GM13977 (cell line): ENCODE results near the gene CTIF.

Source experiments
- DNase-seq: peaks from one replicate; pipeline ENCODE4 v3.0.0; 2012; ENCODE audit warnings: low spot score
- CTCF ChIP-seq: IDR thresholded peaks from 2 replicates; pipeline ENCODE4 v1.5.1; 2012; ENCODE audit warnings: mild to moderate bottlenecking, control low read depth; ENCODE audit not compliant: insufficient read depth; ENCODE audit errors: extremely low read depth, missing control alignments
- in situ Hi-C: fragments of 300-500 bp; cut with MboI; formaldehyde crosslinking; loops from one replicate; pipeline ENCODE4 v1.12.0; 2022; ENCODE audit warnings: low sequenced_read_pairs, low pct_unique_long_range_greater_than_20kb, mixed read lengths, inconsistent platforms; ENCODE audit not compliant: unreplicated experiment

The CTIF gene

GRCh38 chr18:48700446-48700845, 161.6 kb downstream of the CTIF start:
- in situ Hi-C loops: no loop called here
- TF ChIP-seq CTCF: no peak
- no peak for DNase-seq

GRCh38 chr18:48702346-48703027, 163.7 kb downstream of the CTIF start:
- in situ Hi-C loops: no loop called here
- TF ChIP-seq CTCF: no peak
- no peak for DNase-seq

GRCh38 chr18:48703028-48703386, 164.2 kb downstream of the CTIF start:
- in situ Hi-C loops: no loop called here
- DNase-seq: no peak
- no peak for TF ChIP-seq CTCF

GRCh38 chr18:48703418-48703817, 164.6 kb downstream of the CTIF start:
- in situ Hi-C loops: no loop called here
- DNase-seq: no peak
- no peak for TF ChIP-seq CTCF

GRCh38 chr18:48705043-48705442, 166.2 kb downstream of the CTIF start:
- DNase-seq: no peak
- in situ Hi-C loops: no loop called here
- no peak for TF ChIP-seq CTCF

GRCh38 chr18:48705531-48705930, 166.7 kb downstream of the CTIF start:
- in situ Hi-C loops: no loop called here
- no peak for TF ChIP-seq CTCF
- DNase-seq: no peak
